Endothelial cell of umbilical vein (primary cell): Measurements from ENCODE around the gene PNLIPRP2. TPM values are rescaled to one million over a fixed set of nuclear protein-coding genes. Genes with fewer than 3 reads are reported as not detected.

Source experiments
- BruUV-seq: library from RNA; stranded (reverse); fragments of 400-500 nt; replicated peaks from 2 replicates; lab custom pipeline; 2021; lab: Mats Ljungman, UMichigan
- CTCF ChIA-PET: fragments of 300-600, 350-600 bp; sonication (Branson Sonifier 250); formaldehyde crosslinking; loops from one replicate; lab custom pipeline; 2021; ENCODE audit warnings: antibody characterized with exemption, inconsistent platforms; lab: Charles Lee
- POLR2A ChIA-PET: fragments of 300-600, 350-600 bp; sonication (Branson Sonifier 250); formaldehyde crosslinking; loops from one replicate; lab custom pipeline; 2021; ENCODE audit warnings: antibody characterized with exemption, inconsistent platforms; lab: Charles Lee
- DNase-seq: peaks from one replicate; pipeline ENCODE4 v3.0.0-alpha.2; 2011; ENCODE audit warnings: low read depth, low spot score
- FAIRE-seq: peaks from 2 replicates; lab custom pipeline; 2011; peaks lifted over from hg19 to GRCh38; lab: Jason Lieb, UNC
- H2AFZ ChIP-seq: 2 replicates; pipeline ENCODE4 v1.6.0; 2012; ENCODE audit warnings: low read depth, low read length, control low read depth, inconsistent platforms
- H3K27ac ChIP-seq: 2 replicates; pipeline ENCODE4 v1.5.1; 2011; ENCODE audit warnings: low read depth, mild to moderate bottlenecking, control low read depth, low read length, moderate library complexity; ENCODE audit not compliant: insufficient read depth
- H3K27me3 ChIP-seq, 2 experiments: 2 replicates each; pipeline versions ENCODE4 v1.6.0 to v1.6.1; 2011; ENCODE audit warnings: low read length in 2 of 2, mixed read lengths in 1 of 2; ENCODE audit not compliant: control insufficient read depth in 2 of 2, insufficient read depth in 2 of 2
- H3K36me3 ChIP-seq, 2 experiments: 2 replicates in 1 of 2; 3 replicates in 1 of 2; pipeline ENCODE4 v1.5.1; 2011; ENCODE audit warnings: low read length in 2 of 2, mild to moderate bottlenecking in 1 of 2, moderate library complexity in 1 of 2; ENCODE audit not compliant: control insufficient read depth in 2 of 2, insufficient read depth in 2 of 2; ENCODE audit errors: extremely low read depth in 1 of 2
- H3K4me1 ChIP-seq: 3 replicates; pipeline ENCODE4 v1.5.1; 2011; ENCODE audit warnings: mild to moderate bottlenecking, low read length; ENCODE audit not compliant: control insufficient read depth, insufficient read depth; ENCODE audit errors: extremely low read depth
- H3K4me2 ChIP-seq: 2 replicates; pipeline ENCODE4 v1.6.1; 2011; ENCODE audit warnings: low read length, control low read depth, mixed read lengths; ENCODE audit not compliant: insufficient read depth
- H3K4me3 ChIP-seq, 3 experiments: fragments of 200-600 bp in 1 of 3; sonication (generic), shearing (Covaris generic) in 1 of 3; replicated peaks in 1 of 3; 2 replicates each; pipeline ENCODE4 v1.5.1; 2011 to 2016; ENCODE audit warnings: control low read depth in 3 of 3, low read length in 3 of 3, mild to moderate bottlenecking in 2 of 3, inconsistent platforms in 1 of 3, low read depth in 1 of 3, moderate library complexity in 1 of 3; ENCODE audit not compliant: insufficient read depth in 1 of 3
- H3K79me2 ChIP-seq: 2 replicates; pipeline ENCODE4 v1.6.0; 2012; ENCODE audit warnings: low read length, inconsistent platforms; ENCODE audit not compliant: control insufficient read depth, insufficient read depth
- H3K9ac ChIP-seq: replicated peaks from 2 replicates; pipeline ENCODE3; 2011; ENCODE audit warnings: low read length, control low read depth; ENCODE audit not compliant: insufficient read depth; ENCODE audit errors: extremely low read depth
- H3K9me1 ChIP-seq: replicated peaks from 3 replicates; pipeline ENCODE4 v1.6.0; 2011; ENCODE audit warnings: mild to moderate bottlenecking, low read length; ENCODE audit not compliant: control insufficient read depth, insufficient read depth; ENCODE audit errors: extremely low read depth
- H3K9me3 ChIP-seq: replicated peaks from 2 replicates; pipeline ENCODE4 v1.5.1; 2012; ENCODE audit warnings: low read length, inconsistent platforms; ENCODE audit not compliant: control insufficient read depth, insufficient read depth
- H4K20me1 ChIP-seq: replicated peaks from 2 replicates; pipeline ENCODE3; 2011; ENCODE audit warnings: mild to moderate bottlenecking, low read length; ENCODE audit not compliant: control insufficient read depth, insufficient read depth; ENCODE audit errors: extremely low read depth
- CTCF ChIP-seq, 2 donors: IDR thresholded peaks; 1 replicate in 1 of 2; 2 replicates in 1 of 2; pipeline ENCODE4 v1.5.1; 2011; ENCODE audit warnings: low read length in 2 of 2, mild to moderate bottlenecking in 2 of 2, moderate library complexity in 2 of 2, control low read depth in 1 of 2, inconsistent platforms in 1 of 2, low read depth in 1 of 2; ENCODE audit not compliant: insufficient read depth in 1 of 2; ENCODE audit errors: extremely low read depth in 1 of 2
- EZH2 ChIP-seq: IDR thresholded peaks from 2 replicates; pipeline ENCODE4 v1.6.1; 2012; ENCODE audit warnings: borderline replicate concordance, low read depth, mild to moderate bottlenecking, moderate library complexity, low read length, inconsistent platforms; ENCODE audit not compliant: severe bottlenecking
- GATA2 ChIP-seq: IDR thresholded peaks from 2 replicates; pipeline ENCODE4 v1.7.0; 2011; ENCODE audit warnings: low read depth, mild to moderate bottlenecking, moderate library complexity, mixed read lengths, low read length; ENCODE audit not compliant: insufficient read length, insufficient read depth
- JUN ChIP-seq: IDR thresholded peaks from 2 replicates; pipeline ENCODE4 v1.6.1; 2011; ENCODE audit warnings: borderline replicate concordance, low read depth; ENCODE audit not compliant: insufficient read length, insufficient read depth
- MYC ChIP-seq: IDR thresholded peaks from one replicate; pipeline ENCODE4 v1.6.1; 2011; ENCODE audit warnings: mild to moderate bottlenecking, low read depth, low read length
- POLR2A ChIP-seq: IDR thresholded peaks from 2 replicates; pipeline ENCODE4 v1.6.1; 2012; ENCODE audit warnings: low read depth, mild to moderate bottlenecking, control low read depth, low read length
- POLR2AphosphoS5 ChIP-seq: IDR thresholded peaks from 2 replicates; pipeline ENCODE4 v1.6.1; 2012; ENCODE audit warnings: low read depth, mild to moderate bottlenecking, control low read depth, low read length, moderate library complexity; ENCODE audit not compliant: insufficient read depth
- dilution Hi-C: fragments of 300-500 bp; cut with MboI; formaldehyde crosslinking; loops from one replicate; pipeline ENCODE4 v1.15.0; 2019; ENCODE audit warnings: low sequenced_read_pairs; ENCODE audit not compliant: extremely low pct_ligation_motif_present
- intact Hi-C: fragments of 100-400 bp; cut with micrococcal nuclease; formaldehyde crosslinking; loops from one replicate; pipeline ENCODE4 v1.10.0; 2022
- polyA plus RNA-seq, 4 experiments: library from polyadenylated mRNA; depleted of rRNA in 3 of 4; stranded (reverse) in 3 of 4; unstranded in 1 of 4; fragments of >200 nt; gene quantifications; 2 replicates each; pipeline versions ENCODE4 v1.2.1 to v1.2.3, GENCODE V29; 2011 to 2012; ENCODE audit warnings: missing spikeins in 1 of 4
- total RNA-seq: library from RNA; stranded (reverse); gene quantifications from 2 replicates; pipeline ENCODE4 v1.2.3, GENCODE V29; 2021

Gene PNLIPRP2
- total and polyA plus RNA-seq, 2 donors (not counting 3 experiments of a cell fraction or from before 2014, with no cell fraction given), result not detected

GRCh38 chr10:116669080-116669479 is 48.3 kb downstream of the PNLIPRP2 start:
- CTCF ChIA-PET, result no interaction called here

GRCh38 chr10:116669832-116670644 is 49.3 kb downstream of the PNLIPRP2 start:
- H3K36me3 ChIP-seq, result no peaks in the 10 kb centered on the region
- DNase-seq (no peak), FAIRE-seq (no peak)
- dilution Hi-C loops, result no loop called here
- H3K4me3 ChIP-seq, result no peak overlapping the region
- H3K9ac ChIP-seq, result no peak overlapping the region
- no peak overlapping the region for H3K4me2 ChIP-seq
- intact Hi-C loops, result loop anchor here (5.0 kb wide), 1 partner anchor 1408 kb away; no protein-coding TSS in a partner anchor
- no peaks in the 10 kb centered on the region for H3K9me3 ChIP-seq
- H3K9me1 ChIP-seq, result no peaks in the 10 kb centered on the region
- no peaks in the 10 kb centered on the region for H3K27me3 ChIP-seq
- BruUV-seq, result no TSS peak
- ChIA-PET POLR2A (no interaction called here), CTCF (no interaction called here)
- H3K4me1 ChIP-seq, result no peaks in the 10 kb centered on the region
- H2AFZ ChIP-seq, result no peak overlapping the region
- H4K20me1 ChIP-seq, result no peaks in the 10 kb centered on the region
- no peaks in the 10 kb centered on the region for H3K79me2 ChIP-seq
- no peak overlapping the region for H3K27ac ChIP-seq
- TF ChIP-seq MYC, result no peak
- no peak for TF ChIP-seq CTCF (IDR thresholded peaks at IDR 0.05; ENCODE audit: extremely low read depth in 1 of 2, insufficient read depth in 1 of 2, low read depth in 1 of 2, low read length in 2 of 2)
- TF ChIP-seq JUN, result no peak
- TF ChIP-seq POLR2A, result no peak
- no peak for TF ChIP-seq GATA2
- no peak for TF ChIP-seq POLR2AphosphoS5

More at GRCh38 chr10:116669080-116669479, 48.3 kb downstream of the PNLIPRP2 start:
- H3K4me2 ChIP-seq, result no peak overlapping the region
- POLR2A ChIA-PET, result no interaction called here
- dilution Hi-C loops (no loop called here), intact Hi-C loops (loop anchor here (5.0 kb wide), 1 partner anchor 1407 kb away; no protein-coding TSS in a partner anchor)
- no peaks in the 10 kb centered on the region for H3K9me1 ChIP-seq
- BruUV-seq, result no TSS peak
- no peaks in the 10 kb centered on the region for H3K27me3 ChIP-seq
- H4K20me1 ChIP-seq, result no peaks in the 10 kb centered on the region
- H3K36me3 ChIP-seq, result no peaks in the 10 kb centered on the region
- H3K79me2 ChIP-seq, result no peaks in the 10 kb centered on the region
- FAIRE-seq, result no peak
- H3K9ac ChIP-seq, result no peak overlapping the region
- TF ChIP-seq MYC, result no peak
- no peak for TF ChIP-seq POLR2AphosphoS5
- no peak for TF ChIP-seq EZH2
- TF ChIP-seq POLR2A, result no peak
- TF ChIP-seq GATA2, result no peak
- no peaks in the 10 kb centered on the region for H3K9me3 ChIP-seq
- DNase-seq, result no peak
- no peak overlapping the region for H2AFZ ChIP-seq
- no peak overlapping the region for H3K4me3 ChIP-seq
- H3K4me1 ChIP-seq, result no peaks in the 10 kb centered on the region
- H3K27ac ChIP-seq, result no peak overlapping the region
